GM19467 (cell line): ENCODE measurements around the gene CDON.
A peak's percentile ranks its signal among the peaks of the same experiment; 100 is the strongest.

Experiments used
- ATAC-seq: cut with Tn5 transposase; IDR thresholded peaks from one replicate; pipeline ENCODE4 v1.9.1; 2021; ENCODE audit warnings: mild to moderate bottlenecking, moderate library complexity; ENCODE audit not compliant: unreplicated experiment

Gene CDON

GRCh38 chr11:126062679-126063506 is at the start of gene CDON:
CDON (minus strand) TSS chr11:126062866; CDS start chr11:126023476, 39,390 bp downstream.
- ATAC-seq, result peak; percentile 97

- ATAC-seq, result no peak
These were observed 48.9 kb upstream of the CDON start for GRCh38 chr11:126111458-126112116.

GRCh38 chr11:126109941-126110731 is 47.5 kb upstream of the CDON start:
- ATAC-seq, result no peak

- no peak for ATAC-seq
These were observed 44.1 kb upstream of the CDON start for GRCh38 chr11:126106594-126107328.

GRCh38 chr11:126105748-126106080 is 43.0 kb upstream of the CDON start:
- ATAC-seq, result no peak

GRCh38 chr11:126105022-126105747 is 42.5 kb upstream of the CDON start:
- no peak for ATAC-seq

GRCh38 chr11:126104420-126104819 is 41.8 kb upstream of the CDON start:
- no peak for ATAC-seq

GRCh38 chr11:126103150-126103549 is 40.5 kb upstream of the CDON start:
- no peak for ATAC-seq

- ATAC-seq, result no peak
These were observed 39.8 kb upstream of the CDON start for GRCh38 chr11:126102436-126102981.

- no peak for ATAC-seq
These were observed 39.2 kb upstream of the CDON start for GRCh38 chr11:126101930-126102283.

- ATAC-seq, result no peak
These were observed 38.7 kb upstream of the CDON start for GRCh38 chr11:126101251-126101929.

GRCh38 chr11:126100716-126101115 is 38.0 kb upstream of the CDON start:
- no peak for ATAC-seq

- ATAC-seq, result no peak
These were observed 35.6 kb upstream of the CDON start for GRCh38 chr11:126098204-126098769.

- ATAC-seq, result no peak
These were observed 33.1 kb upstream of the CDON start for GRCh38 chr11:126095745-126096144.

- no peak for ATAC-seq
These were observed 27.8 kb upstream of the CDON start for GRCh38 chr11:126090452-126090851.

GRCh38 chr11:126088999-126089398 is 26.3 kb upstream of the CDON start:
- no peak for ATAC-seq

- ATAC-seq, result no peak
These were observed 23.6 kb upstream of the CDON start for GRCh38 chr11:126086248-126086647.

GRCh38 chr11:126084608-126084912 is 21.9 kb upstream of the CDON start:
- no peak for ATAC-seq

- peak; percentile 73 for ATAC-seq
These were observed 21.4 kb upstream of the CDON start for GRCh38 chr11:126083829-126084607.
